H1 (cell line): ENCODE measurements around the gene SUSD1. TPM values are rescaled to one million over a fixed set of nuclear protein-coding genes. Genes with fewer than 3 reads are reported as not detected.

Experiments used
- CTCF ChIA-PET: fragments of 300-600 bp; sonication (Branson Sonifier 250); formaldehyde crosslinking; loops from one replicate; lab custom pipeline; 2021; ENCODE audit not compliant: partially characterized antibody; lab: Charles Lee
- POLR2A ChIA-PET: fragments of 300-600 bp; sonication (Branson Sonifier 250); formaldehyde crosslinking; loops from one replicate; lab custom pipeline; 2021; ENCODE audit warnings: inconsistent platforms; ENCODE audit not compliant: partially characterized antibody; lab: Charles Lee
- DNase-seq, 2 experiments: peaks; one replicate each; pipeline versions ENCODE4 v3.0.0 to v3.0.0-alpha.2; 2010 to 2022; ENCODE audit warnings: low spot score in 2 of 2, low read depth in 1 of 2, mixed read lengths in 1 of 2
- FAIRE-seq: peaks from 2 replicates; lab custom pipeline; 2011; peaks lifted over from hg19 to GRCh38; lab: Jason Lieb, UNC
- H2AFZ ChIP-seq: 2 replicates; pipeline ENCODE4 v1.8.1; 2012; ENCODE audit warnings: low read length, inconsistent platforms
- H2AK5ac ChIP-seq: 2 replicates; pipeline ENCODE4 v1.6.1; 2013; ENCODE audit warnings: low read depth, low read length
- H2BK120ac ChIP-seq: replicated peaks from 2 replicates; pipeline ENCODE3; 2013; ENCODE audit warnings: low read depth, low read length, inconsistent platforms
- H2BK12ac ChIP-seq: 2 replicates; pipeline ENCODE4 v1.6.1; 2013; ENCODE audit warnings: low read depth, low read length
- H2BK15ac ChIP-seq: 2 replicates; pipeline ENCODE4 v1.6.1; 2013; ENCODE audit warnings: low read length
- H2BK20ac ChIP-seq: 2 replicates; pipeline ENCODE4 v1.6.1; 2013; ENCODE audit warnings: low read length
- H2BK5ac ChIP-seq: 2 replicates; pipeline ENCODE4 v1.6.1; 2013; ENCODE audit warnings: low read depth, low read length
- H3K14ac ChIP-seq: 2 replicates; pipeline ENCODE4 v1.6.1; 2013; ENCODE audit warnings: inconsistent platforms; ENCODE audit not compliant: insufficient read length
- H3K18ac ChIP-seq: 2 replicates; pipeline ENCODE4 v1.6.1; 2013; ENCODE audit warnings: low read length; ENCODE audit errors: extremely low read depth
- H3K23ac ChIP-seq: 2 replicates; pipeline ENCODE4 v1.6.1; 2013; ENCODE audit warnings: inconsistent platforms; ENCODE audit not compliant: insufficient read length
- H3K23me2 ChIP-seq: 2 replicates; pipeline ENCODE4 v1.6.1; 2013; ENCODE audit warnings: low read depth, low read length
- H3K27ac ChIP-seq: 2 replicates; pipeline ENCODE4 v1.6.1; 2011; ENCODE audit warnings: low read depth, low read length, inconsistent platforms
- H3K27me3 ChIP-seq, 4 experiments: replicated peaks in 1 of 4; 1 replicate in 1 of 4; 2 replicates in 3 of 4; pipeline versions ENCODE4 v1.6.1 to v1.8.1; 2011 to 2013; ENCODE audit warnings: low read length in 3 of 4, mild to moderate bottlenecking in 3 of 4, inconsistent platforms in 2 of 4, mixed read lengths in 2 of 4, moderate library complexity in 1 of 4; ENCODE audit not compliant: control insufficient read depth in 3 of 4, insufficient read depth in 3 of 4; ENCODE audit errors: extremely low read depth in 1 of 4
- H3K36me3 ChIP-seq, 4 experiments: 2 replicates each; pipeline versions ENCODE4 v1.6.1 to v1.8.1; 2011 to 2013; ENCODE audit warnings: mild to moderate bottlenecking in 4 of 4, low read length in 3 of 4, moderate library complexity in 2 of 4, control low read depth in 1 of 4, inconsistent platforms in 1 of 4; ENCODE audit not compliant: insufficient read depth in 4 of 4, control insufficient read depth in 2 of 4
- H3K4ac ChIP-seq: replicated peaks from 2 replicates; pipeline ENCODE3; 2013; ENCODE audit warnings: low read length, low read depth, mixed read lengths, inconsistent platforms; ENCODE audit not compliant: insufficient read length
- H3K4me1 ChIP-seq, 4 experiments: replicated peaks in 1 of 4; 1 replicate in 1 of 4; 2 replicates in 3 of 4; pipeline versions ENCODE4 v1.6.1 to v1.8.1; 2011 to 2013; ENCODE audit warnings: low read length in 3 of 4, inconsistent platforms in 2 of 4, mixed read lengths in 1 of 4; ENCODE audit not compliant: insufficient read depth in 4 of 4, control insufficient read depth in 3 of 4
- H3K4me2 ChIP-seq, 2 experiments: 2 replicates each; pipeline versions ENCODE4 v1.6.1 to v1.8.1; 2011 to 2013; ENCODE audit warnings: low read depth in 2 of 2, low read length in 2 of 2, control low read depth in 1 of 2, inconsistent platforms in 1 of 2, mild to moderate bottlenecking in 1 of 2; ENCODE audit not compliant: insufficient read depth in 1 of 2
- H3K4me3 ChIP-seq, 4 experiments: fragments of 200-600, 300-600 bp in 1 of 4; sonication (generic), shearing (Covaris generic), sonication (Bioruptor Twin) in 1 of 4; 2 replicates each; pipeline versions ENCODE4 v1.5.1 to v1.8.1; 2011 to 2016; ENCODE audit warnings: low read length in 4 of 4, low read depth in 3 of 4, control low read depth in 2 of 4, inconsistent platforms in 2 of 4, mild to moderate bottlenecking in 2 of 4, mixed read lengths in 1 of 4, moderate library complexity in 1 of 4; ENCODE audit not compliant: insufficient read depth in 2 of 4; ENCODE audit errors: extremely low read depth in 1 of 4
- H3K56ac ChIP-seq: replicated peaks from 2 replicates; pipeline ENCODE3; 2013; ENCODE audit warnings: low read depth, mild to moderate bottlenecking, mixed read lengths, low read length, inconsistent platforms; ENCODE audit not compliant: insufficient read length
- H3K79me1 ChIP-seq: 2 replicates; pipeline ENCODE4 v1.6.1; 2013; ENCODE audit warnings: low read depth, low read length, control low read depth
- H3K79me2 ChIP-seq, 2 experiments: 2 replicates each; pipeline versions ENCODE4 v1.6.1 to v1.8.1; 2012 to 2013; ENCODE audit warnings: low read length in 2 of 2, mild to moderate bottlenecking in 2 of 2, inconsistent platforms in 1 of 2; ENCODE audit not compliant: insufficient read depth in 2 of 2, control insufficient read depth in 1 of 2
- H3K9ac ChIP-seq, 4 experiments: replicated peaks in 1 of 4; 1 replicate in 1 of 4; 2 replicates in 3 of 4; pipeline versions ENCODE4 v1.6.1 to v1.8.1; 2011 to 2013; ENCODE audit warnings: low read depth in 3 of 4, low read length in 3 of 4, control low read depth in 2 of 4, mild to moderate bottlenecking in 2 of 4, moderate library complexity in 2 of 4, inconsistent platforms in 1 of 4; ENCODE audit errors: extremely low read depth in 1 of 4
- H3K9me3 ChIP-seq, 2 experiments: 2 replicates each; pipeline versions ENCODE4 v1.6.1 to v1.8.1; 2012 to 2013; ENCODE audit warnings: mild to moderate bottlenecking in 2 of 2, moderate library complexity in 2 of 2, control low read depth in 1 of 2, inconsistent platforms in 1 of 2, low read depth in 1 of 2, low read length in 1 of 2, mixed read lengths in 1 of 2; ENCODE audit not compliant: insufficient read depth in 2 of 2
- H4K20me1 ChIP-seq, 2 experiments: replicated peaks in 1 of 2; 2 replicates each; pipeline versions ENCODE3 to v1.8.1; 2011 to 2013; ENCODE audit warnings: inconsistent platforms in 2 of 2, low read length in 2 of 2, mild to moderate bottlenecking in 1 of 2; ENCODE audit not compliant: insufficient read depth in 2 of 2, control insufficient read depth in 1 of 2
- H4K5ac ChIP-seq: 2 replicates; pipeline ENCODE4 v1.6.1; 2013; ENCODE audit warnings: low read length, low read depth, mixed read lengths, inconsistent platforms; ENCODE audit not compliant: insufficient read length
- H4K8ac ChIP-seq: 2 replicates; pipeline ENCODE4 v1.8.0; 2013; ENCODE audit warnings: mild to moderate bottlenecking, moderate library complexity, low read length, inconsistent platforms; ENCODE audit not compliant: insufficient read depth; ENCODE audit errors: extremely low read depth
- H4K91ac ChIP-seq: replicated peaks from 2 replicates; pipeline ENCODE3; 2013; ENCODE audit warnings: low read length, mixed read lengths, inconsistent platforms; ENCODE audit not compliant: insufficient read length
- BACH1 ChIP-seq: IDR thresholded peaks from 2 replicates; pipeline ENCODE4 v1.6.1; 2012; ENCODE audit warnings: low read length, improper control_type of control experiment
- BRCA1 ChIP-seq: IDR thresholded peaks from 2 replicates; pipeline ENCODE4 v1.6.1; 2012; ENCODE audit warnings: low read depth, low read length, improper control_type of control experiment
- CEBPB ChIP-seq: IDR thresholded peaks from 2 replicates; pipeline ENCODE4 v1.6.1; 2012; ENCODE audit warnings: low read depth, low read length
- CHD2 ChIP-seq: IDR thresholded peaks from 2 replicates; pipeline ENCODE4 v1.6.1; 2012; ENCODE audit warnings: low read length, improper control_type of control experiment
- FOSL1 ChIP-seq: IDR thresholded peaks from 2 replicates; pipeline ENCODE4 v1.6.1; 2011; ENCODE audit warnings: mild to moderate bottlenecking, low read depth, low read length, moderate library complexity; ENCODE audit not compliant: insufficient read depth
- GTF2F1 ChIP-seq: IDR thresholded peaks from 2 replicates; pipeline ENCODE4 v1.6.1; 2012; ENCODE audit warnings: low read depth, low read length, improper control_type of control experiment, borderline replicate concordance
- JUND ChIP-seq: IDR thresholded peaks from 2 replicates; pipeline ENCODE4 v1.6.1; 2011; ENCODE audit warnings: mild to moderate bottlenecking, improper control_type of control experiment, low read length
- KDM5A ChIP-seq: fragments of 200-600 bp; IDR thresholded peaks from 2 replicates; pipeline ENCODE4 v1.7.1; 2012; ENCODE audit warnings: mild to moderate bottlenecking, low read length, inconsistent platforms, mixed read lengths
- MAX ChIP-seq: IDR thresholded peaks from 2 replicates; pipeline ENCODE4 v1.6.1; 2012; ENCODE audit warnings: inconsistent platforms
- NANOG ChIP-seq: IDR thresholded peaks from 2 replicates; pipeline ENCODE4 v1.6.1; 2011; ENCODE audit warnings: low read length, low read depth, mild to moderate bottlenecking, inconsistent platforms; ENCODE audit not compliant: insufficient read depth, poor library complexity, severe bottlenecking
- NRF1 ChIP-seq: IDR thresholded peaks from 2 replicates; pipeline ENCODE4 v1.6.1; 2011; ENCODE audit warnings: mild to moderate bottlenecking, low read depth, low read length, improper control_type of control experiment
- PHF8 ChIP-seq: fragments of 200-600 bp; sonication (generic); conservative IDR thresholded peaks from 2 replicates; pipeline ENCODE4 v1.7.1; 2012; ENCODE audit warnings: low read depth, mild to moderate bottlenecking, inconsistent platforms, low read length, moderate library complexity
- POLR2A ChIP-seq, 2 experiments: IDR thresholded peaks; 1 replicate in 1 of 2; 2 replicates in 1 of 2; pipeline ENCODE4 v1.6.1; 2011; ENCODE audit warnings: low read depth in 2 of 2, low read length in 2 of 2, mild to moderate bottlenecking in 2 of 2; ENCODE audit errors: control extremely low read depth in 1 of 2
- SP1 ChIP-seq: IDR thresholded peaks from 2 replicates; pipeline ENCODE4 v1.6.1; 2011; ENCODE audit warnings: low read depth, low read length
- TBP ChIP-seq: IDR thresholded peaks from 2 replicates; pipeline ENCODE4 v1.6.1; 2011; ENCODE audit warnings: low read depth, low read length, improper control_type of control experiment
- TCF12 ChIP-seq: IDR thresholded peaks from 2 replicates; pipeline ENCODE4 v1.6.1; 2011; ENCODE audit warnings: low read depth, mild to moderate bottlenecking, low read length
- WGBS, 2 experiments: shearing (Covaris generic) in 1 of 2; methylation state at CpG; one replicate each; pipeline versions ENCODE4 v1.1.6 to v1.1.7; 2013 to 2015; ENCODE audit warnings: low lambda C conversion rate in 2 of 2, mixed read lengths in 2 of 2, inconsistent platforms in 1 of 2, low coverage in 1 of 2, missing lambda C conversion rate in 1 of 2; ENCODE audit not compliant: insufficient replicate concordance in 2 of 2, insufficient coverage in 1 of 2, insufficient read length in 1 of 2; ENCODE audit errors: extremely low coverage in 1 of 2, missing lambda C conversion rate in 1 of 2; 5-methylcytosine and 5-hydroxymethylcytosine counted together
- polyA plus RNA-seq, 7 experiments: library from polyadenylated mRNA; depleted of rRNA in 3 of 7; stranded (reverse) in 5 of 7; unstranded in 2 of 7; fragments of >200 nt in 5 of 7; fragments of 200-250 nt in 2 of 7; gene quantifications; 1 replicate in 5 of 7; 2 replicates in 1 of 7; 4 replicates in 1 of 7; pipeline versions ENCODE4 v1.2.1 to v1.2.3, GENCODE V29; 2011 to 2013; ENCODE audit warnings: missing spikeins in 2 of 7, mixed read lengths in 2 of 7
- total RNA-seq: library from RNA; stranded (reverse); fragmentation: NEBNext Ultra II Directional; extraction: Animal tissue kit (Norgen Biotek cat#: 25700); gene quantifications from 2 replicates; pipeline ENCODE4 v1.2.1, GENCODE V29; 2021

SUSD1 gene
- total and polyA plus RNA-seq, 2 of the 8 experiments (the other 6 are each of a cell fraction or from before 2014, with no cell fraction given) = 2.8 to 7.2 TPM

DNA sequence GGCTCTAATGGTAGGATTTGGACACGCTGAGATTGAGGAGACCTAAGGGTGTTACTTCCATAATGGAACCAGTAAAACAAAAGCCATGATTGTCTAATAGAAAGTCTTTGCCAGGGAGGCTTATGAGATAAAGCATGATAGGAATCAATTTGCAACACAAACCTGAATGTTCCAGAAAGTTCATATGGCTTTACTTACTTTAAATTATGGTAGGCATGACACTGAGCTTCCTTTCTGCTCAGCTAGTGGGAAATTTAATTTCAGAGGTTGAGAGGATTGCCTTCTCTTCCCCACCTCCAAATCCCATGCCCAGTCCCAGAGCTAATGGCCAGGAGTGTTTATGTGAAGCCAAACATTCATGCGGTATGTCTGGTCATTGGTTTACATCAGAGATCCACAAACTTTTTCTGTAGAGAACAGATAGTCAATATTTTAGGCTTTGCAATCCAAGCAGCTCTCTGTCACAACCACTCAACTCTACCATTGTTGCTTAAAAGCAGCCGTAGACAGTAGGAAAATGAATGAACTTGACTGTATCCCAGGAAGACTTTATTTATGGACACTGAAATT is 164.0 kb downstream of the SUSD1 start:
- no peak overlapping the region for H2AFZ ChIP-seq
- TF ChIP-seq CEBPB (no peak), TCF12 (no peak), MAX (no peak), BRCA1 (no peak), SP1 (no peak), KDM5A (no peak), NANOG (no peak), NRF1 (no peak), BACH1 (no peak), FOSL1 (no peak), CHD2 (no peak), POLR2A (IDR thresholded peaks at IDR 0.05; ENCODE audit: control extremely low read depth in 1 of 2, low read depth in 2 of 2, low read length in 2 of 2) (no peak), JUND (no peak), TBP (no peak), GTF2F1 (no peak), PHF8 (no peak)

More for the DNA sequence above, 164.0 kb downstream of the SUSD1 start:
- Histone ChIP-seq H3K4ac (no peak overlapping the region), H4K8ac (no peak overlapping the region), H2BK5ac (no peak overlapping the region), H3K9me3 (no peaks in the 10 kb centered on the region), H3K56ac (no peak overlapping the region), H3K23ac (no peak overlapping the region), H2BK12ac (no peak overlapping the region), H3K23me2 (no peaks in the 10 kb centered on the region), H2BK20ac (no peak overlapping the region), H3K14ac (no peak overlapping the region), H3K79me2 (no peaks in the 10 kb centered on the region), H2AK5ac (no peak overlapping the region), H3K4me2 (no peak overlapping the region), H2BK15ac (no peak overlapping the region), H3K18ac (no peak overlapping the region), H3K27ac (no peak overlapping the region), H3K4me1 (peaks cover 0 to 4% (median 0%) of the 10 kb centered on the region in 4 experiments; a peak in 1 of 7 replicates), H3K36me3 (no peaks in the 10 kb centered on the region), H2BK120ac (no peak overlapping the region), H4K20me1 (no peaks in the 10 kb centered on the region), H3K79me1 (no peaks in the 10 kb centered on the region), H4K91ac (no peak overlapping the region), H3K9ac (no peak overlapping the region), H3K27me3 (no peaks in the 10 kb centered on the region), H3K4me3 (no peak overlapping the region), H4K5ac (no peak overlapping the region)
- ChIA-PET CTCF (interaction anchor here (0.8 to 1.4 kb wide), 3 partner anchors 10 to 55 kb away, joined by 3 read pairs; no protein-coding TSS in a partner anchor), POLR2A (no interaction called here)
- no peak for FAIRE-seq
- 93% methylated on average over 3 of the region's 3 CpGs; no CpG with 5 or more reads in 1 of the 2 experiments for WGBS, 2 experiments
- DNase-seq = no peak
